ENCODE data around the gene MYOF.
A peak's percentile ranks its signal among the peaks of the same experiment; 100 is the strongest.

The MYOF gene

DNA sequence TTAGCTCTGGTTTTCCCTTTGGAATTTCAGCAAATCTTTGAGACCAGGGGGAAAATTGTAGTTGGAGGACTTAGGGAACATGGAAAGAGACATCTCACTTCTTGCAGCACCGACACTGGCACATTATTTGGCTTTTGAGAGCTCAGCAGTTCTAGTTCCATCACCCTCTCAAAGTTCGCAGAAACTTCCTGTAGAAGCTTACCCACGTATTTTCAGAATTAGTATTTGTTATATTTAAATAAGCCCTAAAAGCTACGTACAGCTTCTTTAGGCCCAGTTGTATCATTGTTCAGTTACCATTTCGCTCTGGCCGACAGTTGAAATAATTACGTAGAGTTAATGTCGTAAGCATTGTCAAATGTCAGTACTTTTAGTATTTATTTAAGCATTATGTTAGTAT lies 27.7 kb upstream of the MYOF start:
- DNase-seq (ENCODE audit: low spot score), result no peak
- TF ChIP-seq, protein P1, sequence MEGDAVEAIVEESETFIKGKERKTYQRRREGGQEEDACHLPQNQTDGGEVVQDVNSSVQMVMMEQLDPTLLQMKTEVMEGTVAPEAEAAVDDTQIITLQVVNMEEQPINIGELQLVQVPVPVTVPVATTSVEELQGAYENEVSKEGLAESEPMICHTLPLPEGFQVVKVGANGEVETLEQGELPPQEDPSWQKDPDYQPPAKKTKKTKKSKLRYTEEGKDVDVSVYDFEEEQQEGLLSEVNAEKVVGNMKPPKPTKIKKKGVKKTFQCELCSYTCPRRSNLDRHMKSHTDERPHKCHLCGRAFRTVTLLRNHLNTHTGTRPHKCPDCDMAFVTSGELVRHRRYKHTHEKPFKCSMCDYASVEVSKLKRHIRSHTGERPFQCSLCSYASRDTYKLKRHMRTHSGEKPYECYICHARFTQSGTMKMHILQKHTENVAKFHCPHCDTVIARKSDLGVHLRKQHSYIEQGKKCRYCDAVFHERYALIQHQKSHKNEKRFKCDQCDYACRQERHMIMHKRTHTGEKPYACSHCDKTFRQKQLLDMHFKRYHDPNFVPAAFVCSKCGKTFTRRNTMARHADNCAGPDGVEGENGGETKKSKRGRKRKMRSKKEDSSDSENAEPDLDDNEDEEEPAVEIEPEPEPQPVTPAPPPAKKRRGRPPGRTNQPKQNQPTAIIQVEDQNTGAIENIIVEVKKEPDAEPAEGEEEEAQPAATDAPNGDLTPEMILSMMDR (IDR thresholded peaks at IDR 0.05; ENCODE audit: extremely low read depth, missing control alignments), result no peak

DNA sequence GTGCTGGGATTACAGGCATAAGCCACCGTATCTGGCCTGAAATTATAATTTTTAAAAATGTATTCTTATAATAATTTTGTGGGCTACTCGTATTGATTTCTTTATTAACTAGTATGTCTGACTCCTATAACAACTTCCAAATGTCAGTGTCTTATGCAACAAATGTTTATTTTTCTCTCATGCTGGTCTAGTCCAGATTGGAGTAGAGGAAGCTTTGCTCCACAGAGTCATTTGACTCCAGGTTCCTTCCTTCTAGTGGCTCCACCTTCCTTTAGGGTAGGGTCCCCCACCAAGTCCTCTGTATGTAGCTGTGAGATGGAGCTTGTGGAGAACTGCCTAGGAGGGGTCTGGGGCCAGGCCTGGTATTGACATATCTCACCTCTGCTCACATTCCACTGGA lies 22.9 kb upstream of the MYOF start:
- TF ChIP-seq, protein P1 (IDR thresholded peaks at IDR 0.05; ENCODE audit: extremely low read depth, missing control alignments), result no peak

DNA sequence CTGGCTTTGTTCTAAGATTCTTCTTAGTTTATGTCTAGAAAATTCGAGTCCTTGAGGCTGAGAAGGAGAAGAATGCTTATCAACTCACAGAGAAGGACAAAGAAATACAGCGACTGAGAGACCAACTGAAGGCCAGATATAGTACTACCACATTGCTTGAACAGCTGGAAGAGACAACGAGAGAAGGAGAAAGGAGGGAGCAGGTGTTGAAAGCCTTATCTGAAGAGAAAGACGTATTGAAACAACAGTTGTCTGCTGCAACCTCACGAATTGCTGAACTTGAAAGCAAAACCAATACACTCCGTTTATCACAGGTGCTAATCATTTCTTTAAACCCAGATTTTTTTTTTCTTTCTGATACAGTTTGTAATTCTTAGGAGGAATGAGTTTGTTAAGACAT lies 20.9 kb upstream of the MYOF start:
- DNase-seq (ENCODE audit: low spot score), result peak; percentile 28
- TF ChIP-seq, protein P1 (IDR thresholded peaks at IDR 0.05; ENCODE audit: extremely low read depth, missing control alignments), result no peak

More for the DNA sequence above, 22.9 kb upstream of the MYOF start:
- DNase-seq (ENCODE audit: low spot score), result no peak

DNA sequence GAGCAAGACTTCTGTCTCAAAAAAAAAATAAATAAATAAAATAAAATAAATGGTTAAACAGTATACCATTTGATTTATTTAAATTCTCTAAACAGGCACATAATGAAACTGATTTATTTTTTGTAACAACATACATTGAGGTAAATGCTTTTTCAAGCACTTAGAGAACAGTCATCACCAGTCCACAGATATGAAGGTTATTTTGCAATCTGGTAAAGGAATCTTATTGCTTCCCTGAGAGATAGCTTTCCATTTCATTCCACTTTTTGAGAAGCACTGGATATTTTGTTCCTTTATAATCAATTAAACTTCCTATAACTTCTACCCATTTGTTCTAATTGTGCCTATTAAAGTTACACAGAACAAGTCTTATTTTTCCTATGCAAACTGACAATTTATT lies 19.5 kb upstream of the MYOF start:
- TF ChIP-seq, protein P1 (IDR thresholded peaks at IDR 0.05; ENCODE audit: extremely low read depth, missing control alignments), result no peak
- DNase-seq (ENCODE audit: low spot score), result no peak

DNA sequence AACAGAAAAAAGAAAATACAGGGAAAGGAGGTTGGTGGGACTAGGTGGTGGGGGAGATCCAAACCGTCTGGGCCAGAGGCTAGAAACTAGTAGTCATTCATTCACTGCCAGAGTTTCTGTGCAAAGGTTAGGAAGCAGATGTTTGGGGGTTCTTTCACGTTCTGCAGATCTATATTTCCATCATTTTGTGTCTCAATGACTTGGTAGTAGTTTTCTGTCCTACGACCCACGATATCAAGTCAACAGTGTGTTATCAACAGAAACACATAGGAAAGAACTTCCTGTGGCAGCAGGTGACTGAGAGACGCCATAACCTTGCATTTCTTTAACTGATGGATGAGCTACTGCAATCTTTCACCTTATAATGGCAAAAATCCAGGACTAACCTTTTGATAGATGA lies 16.0 kb upstream of the MYOF start:
- no peak for DNase-seq (ENCODE audit: low spot score)
- TF ChIP-seq, protein P1 (IDR thresholded peaks at IDR 0.05; ENCODE audit: extremely low read depth, missing control alignments), result no peak

DNA sequence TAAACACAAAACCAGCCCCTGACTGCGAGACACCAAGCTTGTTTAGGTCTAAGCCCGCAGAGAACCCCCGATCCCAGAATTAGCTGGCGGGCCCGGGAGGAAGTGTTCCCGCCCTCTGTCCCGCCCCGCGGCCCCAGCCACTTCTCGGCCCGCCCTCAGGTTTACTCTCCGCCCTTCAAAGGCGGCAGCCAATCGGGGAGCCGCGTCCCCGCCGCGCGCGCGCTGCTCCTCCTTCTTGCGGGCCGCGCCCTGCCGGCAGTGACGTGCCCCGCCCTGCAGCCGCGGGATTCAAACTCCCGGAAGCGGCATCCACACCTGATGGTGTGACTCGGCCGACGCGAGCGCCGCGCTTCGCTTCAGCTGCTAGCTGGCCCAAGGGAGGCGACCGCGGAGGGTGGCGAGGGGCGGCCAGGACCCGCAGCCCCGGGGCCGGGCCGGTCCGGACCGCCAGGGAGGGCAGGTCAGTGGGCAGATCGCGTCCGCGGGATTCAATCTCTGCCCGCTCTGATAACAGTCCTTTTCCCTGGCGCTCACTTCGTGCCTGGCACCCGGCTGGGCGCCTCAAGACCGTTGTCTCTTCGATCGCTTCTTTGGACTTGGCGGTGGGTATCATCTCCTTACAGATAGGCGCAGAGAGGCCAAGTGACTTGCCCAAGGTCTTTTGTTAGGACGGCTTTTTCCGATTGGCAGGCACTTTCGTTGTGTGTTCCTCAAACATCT lies 14.3 kb upstream of the MYOF start, which contains the start of gene CEP55:
CEP55 (plus strand) TSS at position 291 of the 720 bp plus-strand sequence. CDS start 3,440 bp downstream, outside the sequence.
- DNase-seq (ENCODE audit: low spot score), result peak; percentile 95

DNA sequence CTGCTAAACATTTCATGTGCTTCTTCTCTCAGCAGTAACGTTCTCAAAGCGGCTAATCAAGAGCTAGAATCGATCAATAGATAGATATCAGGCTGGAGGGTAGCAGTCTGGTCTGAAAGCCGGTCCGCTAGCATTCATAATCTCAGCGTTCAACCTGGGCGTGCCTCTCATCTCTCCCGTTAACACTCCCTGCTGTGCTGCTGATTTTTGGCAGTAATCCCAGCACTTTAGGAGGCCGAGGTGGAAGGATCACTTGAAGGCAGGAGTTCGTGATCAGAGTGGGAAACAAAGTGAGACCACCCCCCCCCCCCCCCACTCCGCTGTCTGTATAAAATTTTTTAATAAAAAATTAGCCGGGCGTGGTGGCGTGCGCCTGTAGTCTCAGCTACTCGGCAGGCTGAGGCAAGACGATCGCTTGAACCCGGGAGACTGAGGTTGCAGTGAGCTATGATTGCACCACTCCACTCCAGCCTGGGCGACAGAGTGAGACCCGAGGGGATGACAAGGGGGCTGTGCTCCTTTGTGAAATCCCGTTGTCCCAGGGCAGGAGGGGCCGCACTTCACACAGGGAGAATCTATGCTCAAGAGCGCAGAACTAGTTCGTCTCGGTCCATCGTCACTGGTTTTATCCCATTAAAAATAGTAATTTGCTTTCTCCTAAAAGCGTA lies 13.7 kb upstream of the MYOF start:
- peak; percentile 15 for DNase-seq (ENCODE audit: low spot score)

More for the DNA sequence above, 14.3 kb upstream of the MYOF start, which contains the start of gene CEP55:
- TF ChIP-seq, protein P1 (IDR thresholded peaks at IDR 0.05; ENCODE audit: extremely low read depth, missing control alignments), result no peak

More for the DNA sequence above, 13.7 kb upstream of the MYOF start:
- TF ChIP-seq, protein P1 (IDR thresholded peaks at IDR 0.05; ENCODE audit: extremely low read depth, missing control alignments), result no peak

Data from GM20000 (cell line).